HG02938 (cell line): Measurements from ENCODE around the gene CSTA.

Experiments
- ATAC-seq: cut with Tn5 transposase; IDR thresholded peaks from one replicate; pipeline ENCODE4 v1.9.1; 2021; ENCODE audit warnings: mild to moderate bottlenecking, moderate library complexity; ENCODE audit not compliant: unreplicated experiment

The CSTA gene

DNA sequence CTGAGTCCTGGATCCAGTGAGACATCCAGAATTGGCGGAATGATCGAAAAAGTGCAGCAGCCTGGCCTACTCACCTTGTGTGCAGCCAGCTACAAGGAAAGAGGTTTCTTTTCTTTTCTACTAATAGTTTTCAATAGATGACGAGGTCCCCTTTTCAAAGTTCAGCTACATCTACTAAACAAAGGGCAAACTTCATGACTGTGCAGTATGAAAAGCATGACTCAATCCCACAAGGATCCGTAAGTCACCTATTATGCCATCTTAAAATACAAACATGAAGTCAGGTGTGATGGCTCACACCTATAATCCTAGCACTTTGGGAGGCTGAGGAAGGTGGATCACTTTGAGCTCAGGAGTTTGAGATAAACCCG, 41.3 kb downstream of the CSTA start:
- no peak for ATAC-seq

- ATAC-seq = no peak
Measured at GRCh38 chr3:122374034-122374433, 49.0 kb downstream of the CSTA start.

- ATAC-seq = no peak
Measured at GRCh38 chr3:122377975-122378374, 52.9 kb downstream of the CSTA start.

GRCh38 chr3:122382888-122383666, 58.0 kb downstream of the CSTA start, which contains the start of gene MIX23:
Gene MIX23, minus strand, starts transcription at chr3:122383231. Its CDS starts 7 bp downstream, at chr3:122383224.
- peak; percentile 41 for ATAC-seq

DNA sequence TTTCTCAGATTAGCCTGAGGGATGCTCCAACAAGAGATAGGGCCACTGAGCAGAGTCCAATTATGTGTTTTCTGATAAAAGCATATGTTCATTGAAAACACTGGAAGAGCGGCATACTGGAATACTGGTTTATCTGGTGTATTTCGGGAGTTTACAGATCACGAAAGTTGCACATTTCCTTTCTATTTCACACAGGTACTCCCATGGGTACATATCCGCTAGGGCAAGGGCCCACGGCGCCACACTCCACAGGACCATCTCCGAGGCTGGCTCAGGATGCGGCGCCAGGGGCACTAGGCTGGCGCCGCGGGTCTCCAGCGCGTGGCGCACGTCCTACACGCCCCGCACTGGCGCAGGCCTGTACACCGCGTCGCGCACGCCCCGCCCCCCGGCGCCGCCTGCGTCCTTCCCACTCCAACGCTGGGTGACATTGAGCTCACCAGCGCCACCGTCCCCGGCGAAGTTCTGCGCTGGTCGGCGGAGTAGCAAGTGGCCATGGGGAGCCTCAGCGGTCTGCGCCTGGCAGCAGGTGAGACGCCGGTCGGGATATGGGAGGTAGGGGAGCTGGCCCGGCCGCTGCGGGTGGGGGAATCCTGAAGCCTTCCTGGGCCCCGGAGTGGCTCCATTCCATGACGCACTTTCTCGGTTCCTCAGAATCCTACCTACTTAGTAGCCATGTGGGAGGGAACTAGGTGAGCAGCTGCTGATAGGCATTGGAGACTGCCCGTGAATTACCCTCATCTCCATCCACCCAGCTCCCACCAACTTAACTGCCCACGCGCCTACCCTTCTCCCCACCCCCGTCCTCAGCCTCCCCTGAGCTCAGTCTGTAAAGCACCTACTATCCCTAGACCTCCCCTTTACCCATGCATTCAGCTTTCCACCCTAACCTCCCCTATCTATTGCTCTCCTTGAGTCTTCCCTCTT, 59.0 kb downstream of the CSTA start, which contains the start of gene FAM162A:
FAM162A (plus strand) TSS at position 412 of the 927 bp plus-strand sequence; CDS start at position 496, 84 bp downstream.
- peak; percentile 85 for ATAC-seq

GRCh38 chr3:122387709-122388108, 62.7 kb downstream of the CSTA start:
- no peak for ATAC-seq

- ATAC-seq = no peak
Measured at GRCh38 chr3:122389197-122389596, 64.1 kb downstream of the CSTA start.

GRCh38 chr3:122389892-122390291, 64.8 kb downstream of the CSTA start:
- ATAC-seq = no peak

- ATAC-seq = no peak
Measured at GRCh38 chr3:122390665-122391064, 65.6 kb downstream of the CSTA start.
